Neural progenitor cell (in vitro differentiated cells): ENCODE measurements around the gene RAD51B. TPM values are rescaled to one million over a fixed set of nuclear protein-coding genes. Genes with fewer than 3 reads are reported as not detected.

Experiments used
- DNase-seq: peaks from one replicate; pipeline ENCODE4 v3.0.0-alpha.2; 2016; ENCODE audit warnings: low spot score
- H2AFZ ChIP-seq: fragments of 200-600 bp; sonication (generic); replicated peaks from 2 replicates; pipeline ENCODE4 v1.6.1; 2016; ENCODE audit warnings: antibody characterized with exemption
- H3F3A ChIP-seq: fragments of 200-600 bp; sonication (generic); 2 replicates; pipeline ENCODE4 v1.6.1; 2016; ENCODE audit warnings: antibody characterized with exemption, low read depth
- H3K27ac ChIP-seq: fragments of 200-600 bp; sonication (generic); 2 replicates; pipeline ENCODE4 v1.5.1; 2016; ENCODE audit warnings: mild to moderate bottlenecking
- H3K27me3 ChIP-seq: fragments of 200-600 bp; sonication (generic); 2 replicates; pipeline ENCODE4 v1.6.1; 2016; ENCODE audit warnings: mild to moderate bottlenecking, moderate library complexity
- H3K36me3 ChIP-seq: fragments of 200-600 bp; sonication (generic); 2 replicates; pipeline ENCODE4 v1.5.1; 2016
- H3K4me1 ChIP-seq: fragments of 200-600 bp; sonication (generic); 2 replicates; pipeline ENCODE4 v1.6.1; 2016; ENCODE audit warnings: mixed run types
- H3K4me2 ChIP-seq: fragments of 200-600 bp; sonication (generic); 2 replicates; pipeline ENCODE4 v1.6.1; 2016
- H3K4me3 ChIP-seq: fragments of 200-600 bp; sonication (generic); 2 replicates; pipeline ENCODE4 v1.5.1; 2016
- H3K79me2 ChIP-seq: fragments of 200-600 bp; sonication (generic); 2 replicates; pipeline ENCODE4 v1.6.1; 2016; ENCODE audit warnings: low read depth
- H3K9ac ChIP-seq: fragments of 200-600 bp; sonication (generic); 2 replicates; pipeline ENCODE4 v1.6.1; 2016
- H3K9me3 ChIP-seq: fragments of 200-600 bp; sonication (generic); 2 replicates; pipeline ENCODE4 v1.5.1; 2016; ENCODE audit warnings: low read depth
- H4K20me1 ChIP-seq: fragments of 200-600 bp; sonication (generic); 2 replicates; pipeline ENCODE4 v1.6.1; 2016; ENCODE audit warnings: low read depth
- H3K27ac Mint-ChIP-seq: 3 replicates; pipeline ENCODE4 v1.8.0; 2021; ENCODE audit warnings: mixed read lengths
- H3K27me3 Mint-ChIP-seq: 2 replicates; pipeline ENCODE4 v1.8.0; 2022; ENCODE audit warnings: low read depth, mild to moderate bottlenecking, inconsistent platforms, moderate library complexity, mixed read lengths; ENCODE audit not compliant: insufficient read depth
- H3K36me3 Mint-ChIP-seq: 3 replicates; pipeline ENCODE4 v1.8.0; 2021; ENCODE audit warnings: mixed read lengths
- H3K4me1 Mint-ChIP-seq: 3 replicates; pipeline ENCODE4 v1.8.0; 2021; ENCODE audit warnings: mixed read lengths
- H3K4me3 Mint-ChIP-seq: 3 replicates; pipeline ENCODE4 v1.8.0; 2021; ENCODE audit warnings: mild to moderate bottlenecking, moderate library complexity, mixed read lengths
- H3K9me3 Mint-ChIP-seq: 3 replicates; pipeline ENCODE4 v1.8.0; 2020; ENCODE audit warnings: mixed read lengths
- EZH2 ChIP-seq: fragments of 200-600 bp; sonication (generic); IDR thresholded peaks from 2 replicates; pipeline ENCODE4 v1.6.1; 2017; ENCODE audit warnings: antibody characterized with exemption, mild to moderate bottlenecking, moderate library complexity
- EZH2phosphoT487 ChIP-seq: fragments of 200-600 bp; sonication (generic); IDR thresholded peaks from 2 replicates; pipeline ENCODE4 v1.6.1; 2017; ENCODE audit warnings: antibody characterized with exemption
- total RNA-seq: library from RNA; depleted of rRNA; stranded (reverse); fragments of >200 nt; gene quantifications from 2 replicates; pipeline ENCODE4 v1.2.3, GENCODE V29; 2015; ENCODE audit warnings: low replicate concordance
- TF ChIP-seq, protein P1 (sequence below): fragments of 200-600 bp; sonication (generic); IDR thresholded peaks from 2 replicates; pipeline ENCODE4 v1.5.1; 2017; ENCODE audit warnings: antibody characterized with exemption, mild to moderate bottlenecking

RAD51B gene
- total RNA-seq, 1 donor from 2014 or later = 50.5 TPM

DNA sequence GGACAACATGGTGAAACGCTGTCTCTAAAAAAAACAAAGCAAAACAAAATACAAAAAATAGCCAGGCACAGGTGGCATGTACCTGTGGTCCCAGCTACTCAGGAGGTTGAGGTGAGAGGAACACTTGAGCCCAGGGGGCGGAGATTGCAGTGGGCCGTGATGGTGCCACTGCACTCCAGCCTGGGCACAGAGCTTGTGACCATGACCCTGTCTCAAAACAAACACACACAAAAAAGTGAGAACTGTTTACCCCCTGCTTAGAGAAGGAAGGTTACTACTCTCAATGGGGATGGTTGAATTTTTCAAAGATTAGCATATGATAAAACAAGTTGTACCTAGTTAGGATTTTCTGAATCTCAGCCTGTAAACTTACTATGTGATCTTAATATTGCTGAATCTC is 905.3 kb downstream of the RAD51B start:
- Mint-ChIP-seq H3K4me1 (peaks cover 45% of the 10 kb centered on the region), H3K27ac (no peak overlapping the region), H3K27me3 (peaks cover 10% of the 10 kb centered on the region), H3K36me3 (no peaks in the 10 kb centered on the region), H3K4me3 (no peak overlapping the region), H3K9me3 (peaks cover 16% of the 10 kb centered on the region)
- Histone ChIP-seq H3K27ac (no peak overlapping the region), H3K36me3 (no peaks in the 10 kb centered on the region), H3K4me2 (no peak overlapping the region), H3F3A (peaks cover 13% of the 10 kb centered on the region), H4K20me1 (no peaks in the 10 kb centered on the region), H3K9ac (no peak overlapping the region), H3K4me3 (no peak overlapping the region), H3K4me1 (peaks cover 24% of the 10 kb centered on the region), H2AFZ (no peak overlapping the region), H3K9me3 (no peaks in the 10 kb centered on the region), H3K79me2 (no peaks in the 10 kb centered on the region), H3K27me3 (no peaks in the 10 kb centered on the region)
- DNase-seq = no peak
- TF ChIP-seq EZH2phosphoT487 (no peak), EZH2 (no peak)
- TF ChIP-seq, protein P1, sequence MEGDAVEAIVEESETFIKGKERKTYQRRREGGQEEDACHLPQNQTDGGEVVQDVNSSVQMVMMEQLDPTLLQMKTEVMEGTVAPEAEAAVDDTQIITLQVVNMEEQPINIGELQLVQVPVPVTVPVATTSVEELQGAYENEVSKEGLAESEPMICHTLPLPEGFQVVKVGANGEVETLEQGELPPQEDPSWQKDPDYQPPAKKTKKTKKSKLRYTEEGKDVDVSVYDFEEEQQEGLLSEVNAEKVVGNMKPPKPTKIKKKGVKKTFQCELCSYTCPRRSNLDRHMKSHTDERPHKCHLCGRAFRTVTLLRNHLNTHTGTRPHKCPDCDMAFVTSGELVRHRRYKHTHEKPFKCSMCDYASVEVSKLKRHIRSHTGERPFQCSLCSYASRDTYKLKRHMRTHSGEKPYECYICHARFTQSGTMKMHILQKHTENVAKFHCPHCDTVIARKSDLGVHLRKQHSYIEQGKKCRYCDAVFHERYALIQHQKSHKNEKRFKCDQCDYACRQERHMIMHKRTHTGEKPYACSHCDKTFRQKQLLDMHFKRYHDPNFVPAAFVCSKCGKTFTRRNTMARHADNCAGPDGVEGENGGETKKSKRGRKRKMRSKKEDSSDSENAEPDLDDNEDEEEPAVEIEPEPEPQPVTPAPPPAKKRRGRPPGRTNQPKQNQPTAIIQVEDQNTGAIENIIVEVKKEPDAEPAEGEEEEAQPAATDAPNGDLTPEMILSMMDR = no peak

DNA sequence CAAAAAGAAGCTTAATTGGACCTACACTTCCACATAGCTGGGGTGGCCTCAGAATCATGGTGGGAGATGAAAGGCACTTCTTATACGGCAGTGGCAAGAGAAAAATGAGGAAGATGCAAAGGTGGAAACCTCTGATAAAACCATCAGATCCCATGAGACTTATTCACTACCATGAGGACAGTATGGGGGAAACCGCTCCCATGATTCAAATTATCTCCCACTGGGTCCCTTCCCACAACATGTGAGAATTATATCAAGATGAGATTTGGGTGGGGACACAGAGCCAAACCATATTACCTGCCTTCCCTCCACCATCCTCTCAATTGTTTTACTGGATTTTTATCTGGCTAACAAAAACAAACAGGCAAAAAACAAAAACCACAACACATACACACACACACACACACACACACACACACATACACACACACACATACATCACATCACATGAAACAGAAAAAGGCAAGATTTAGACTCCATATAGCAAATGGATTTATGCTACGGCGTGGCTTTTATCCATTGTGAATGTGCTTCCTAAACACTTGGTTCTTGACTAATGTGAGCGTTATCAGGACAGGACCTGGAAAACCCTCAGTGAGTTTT is 906.6 kb downstream of the RAD51B start:
- Histone ChIP-seq H3K27ac (no peak overlapping the region), H3K27me3 (no peaks in the 10 kb centered on the region), H3K9ac (no peak overlapping the region), H3K79me2 (no peaks in the 10 kb centered on the region), H3K4me3 (no peak overlapping the region), H3K9me3 (no peaks in the 10 kb centered on the region), H3F3A (peaks cover 23% of the 10 kb centered on the region), H4K20me1 (no peaks in the 10 kb centered on the region), H2AFZ (no peak overlapping the region), H3K36me3 (no peaks in the 10 kb centered on the region), H3K4me1 (peaks cover 36% of the 10 kb centered on the region), H3K4me2 (no peak overlapping the region)
- TF ChIP-seq EZH2 (no peak), EZH2phosphoT487 (no peak)
- TF ChIP-seq, protein P1 = no peak
- Mint-ChIP-seq H3K9me3 (peaks cover 11% of the 10 kb centered on the region), H3K36me3 (no peaks in the 10 kb centered on the region), H3K4me3 (no peak overlapping the region), H3K27ac (no peak overlapping the region), H3K4me1 (peaks cover 58% of the 10 kb centered on the region), H3K27me3 (peaks cover 11% of the 10 kb centered on the region)
- DNase-seq = no peak

DNA sequence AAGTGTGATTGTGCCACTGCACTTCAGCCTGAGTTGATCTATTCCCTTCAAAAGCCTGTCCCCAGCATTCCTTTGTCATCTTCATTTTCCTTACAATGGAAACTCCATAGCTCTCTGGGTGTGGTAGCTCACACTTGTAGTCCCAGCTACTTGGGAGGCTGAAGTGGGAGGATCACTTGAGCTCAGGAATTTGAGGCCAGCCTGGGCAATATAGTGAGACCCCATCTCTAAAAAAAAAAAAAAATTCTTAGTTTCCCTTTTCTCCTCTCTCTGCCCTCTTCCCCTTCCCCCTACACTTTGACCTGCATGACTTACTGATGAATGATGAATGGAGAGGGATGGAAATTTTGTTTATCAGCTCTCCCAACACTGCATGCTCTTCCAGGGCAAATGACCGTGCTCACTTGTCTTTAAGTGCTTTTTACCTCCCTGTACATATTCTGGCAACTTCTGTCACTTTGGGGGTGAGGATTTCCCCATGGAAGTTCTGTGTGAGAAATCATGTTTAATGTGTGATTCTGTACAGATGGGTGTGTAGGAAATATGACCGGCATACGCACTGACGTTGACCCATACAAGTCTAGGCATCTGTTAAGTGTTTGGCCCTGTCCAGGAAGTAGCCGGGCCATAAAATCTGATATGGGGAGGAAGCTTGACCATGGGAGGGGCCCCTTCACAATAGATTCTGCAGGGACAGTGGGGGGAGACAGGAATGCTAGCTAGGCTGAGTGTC is 907.9 kb downstream of the RAD51B start:
- Histone ChIP-seq H4K20me1 (no peaks in the 10 kb centered on the region), H3K27me3 (no peaks in the 10 kb centered on the region), H3K36me3 (no peaks in the 10 kb centered on the region), H3K9ac (no peak overlapping the region), H3K4me2 (no peak overlapping the region), H3K4me1 (peaks cover 38% of the 10 kb centered on the region), H3F3A (peaks cover 24% of the 10 kb centered on the region), H3K4me3 (no peak overlapping the region), H3K27ac (no peak overlapping the region), H3K9me3 (no peaks in the 10 kb centered on the region), H3K79me2 (no peaks in the 10 kb centered on the region), H2AFZ (no peak overlapping the region)
- Mint-ChIP-seq H3K9me3 (peaks cover 10% of the 10 kb centered on the region), H3K4me3 (no peak overlapping the region), H3K27me3 (peaks cover 11% of the 10 kb centered on the region), H3K36me3 (no peaks in the 10 kb centered on the region), H3K27ac (peak overlapping the region; percentile 47), H3K4me1 (peaks cover 64% of the 10 kb centered on the region)
- TF ChIP-seq, protein P1 = no peak
- TF ChIP-seq EZH2phosphoT487 (no peak), EZH2 (no peak)
- DNase-seq = no peak
